OCI-LY1 (cell line): Measurements from ENCODE around the gene SPATA7.

Experiments used
- H2AFZ ChIP-seq: fragments of 200-600 bp; sonication (generic), shearing (Covaris generic); 2 replicates; pipeline ENCODE4 v1.6.0; 2014; ENCODE audit warnings: antibody characterized with exemption, mild to moderate bottlenecking, low read length
- H3F3A ChIP-seq: fragments of 200-600 bp; sonication (generic), shearing (Covaris generic); 2 replicates; pipeline ENCODE4 v1.6.0; 2014; ENCODE audit warnings: mild to moderate bottlenecking, antibody characterized with exemption, low read length, moderate library complexity; ENCODE audit not compliant: insufficient read depth
- H3K27ac ChIP-seq: fragments of 200-600 bp; sonication (generic); 2 replicates; pipeline ENCODE4 v1.5.1; 2014; ENCODE audit warnings: low read length, mixed run types, mild to moderate bottlenecking, low read depth; ENCODE audit not compliant: poor library complexity, severe bottlenecking
- H3K27me3 ChIP-seq: fragments of 200-600 bp; sonication (generic); 2 replicates; pipeline ENCODE4 v1.6.0; 2014; ENCODE audit warnings: antibody characterized with exemption, mild to moderate bottlenecking, low read length, moderate library complexity; ENCODE audit not compliant: insufficient read depth
- H3K36me3 ChIP-seq: fragments of 200-600 bp; sonication (generic); 2 replicates; pipeline ENCODE4 v1.6.1; 2014; ENCODE audit warnings: mild to moderate bottlenecking, antibody characterized with exemption, low read length, moderate library complexity, mixed read lengths; ENCODE audit not compliant: insufficient read depth
- H3K4me1 ChIP-seq: fragments of 200-600 bp; sonication (generic); 2 replicates; pipeline ENCODE4 v1.5.1; 2014; ENCODE audit warnings: mild to moderate bottlenecking, low read length, moderate library complexity; ENCODE audit not compliant: insufficient read depth, severe bottlenecking
- H3K4me2 ChIP-seq: fragments of 200-600 bp; sonication (generic), shearing (Covaris generic); 2 replicates; pipeline ENCODE4 v1.6.1; 2014; ENCODE audit warnings: low read length
- H3K4me3 ChIP-seq: fragments of 200-600 bp; sonication (generic); 2 replicates; pipeline ENCODE4 v1.5.1; 2014; ENCODE audit warnings: low read length, low read depth, mild to moderate bottlenecking, mixed read lengths; ENCODE audit not compliant: poor library complexity, severe bottlenecking
- H3K79me2 ChIP-seq: fragments of 200-600 bp; shearing (Covaris generic); 2 replicates; pipeline ENCODE4 v1.6.1; 2016; ENCODE audit warnings: mixed run types, low read length, mixed read lengths; ENCODE audit not compliant: insufficient read depth
- H3K9ac ChIP-seq: fragments of 200-600 bp; sonication (generic), shearing (Covaris generic); 2 replicates; pipeline ENCODE4 v1.6.1; 2014; ENCODE audit warnings: mild to moderate bottlenecking, low read length, mixed read lengths
- H3K9me2 ChIP-seq: fragments of 200-600 bp; sonication (generic), shearing (Covaris generic); 2 replicates; pipeline ENCODE4 v1.6.1; 2014; ENCODE audit warnings: low read depth, mild to moderate bottlenecking, low read length, mixed read lengths
- H3K9me3 ChIP-seq: fragments of 200-600 bp; shearing (Covaris generic); 2 replicates; pipeline ENCODE4 v1.6.1; 2014; ENCODE audit warnings: low read length, mixed read lengths
- H4K20me1 ChIP-seq: fragments of 200-600 bp; sonication (generic), shearing (Covaris generic); 2 replicates; pipeline ENCODE4 v1.6.0; 2016; ENCODE audit warnings: mild to moderate bottlenecking, low read length; ENCODE audit not compliant: insufficient read depth
- CTCF ChIP-seq: fragments of 200-600 bp; sonication (generic), shearing (Covaris generic); IDR thresholded peaks from 2 replicates; pipeline ENCODE4 v1.5.1; 2017; ENCODE audit warnings: mild to moderate bottlenecking, antibody characterized with exemption, low read length, moderate library complexity, mixed read lengths
- EZH2 ChIP-seq: fragments of 200-600 bp; sonication (generic), shearing (Covaris generic); IDR thresholded peaks from 2 replicates; pipeline ENCODE4 v1.8.0; 2017; ENCODE audit warnings: borderline replicate concordance, mixed run types, mild to moderate bottlenecking, antibody characterized with exemption, low read length, moderate library complexity, mixed read lengths

Gene SPATA7

GRCh38 chr14:88479574-88479987, 94.1 kb downstream of the SPATA7 start:
- Histone ChIP-seq H3K9me2 (no peaks in the 10 kb centered on the region), H3K9ac (no peak overlapping the region), H3K27ac (no peak overlapping the region), H3K4me2 (no peak overlapping the region), H3K9me3 (no peaks in the 10 kb centered on the region), H2AFZ (no peak overlapping the region), H4K20me1 (no peaks in the 10 kb centered on the region), H3F3A (no peaks in the 10 kb centered on the region), H3K4me1 (no peaks in the 10 kb centered on the region), H3K36me3 (no peaks in the 10 kb centered on the region), H3K4me3 (no peak overlapping the region), H3K79me2 (no peaks in the 10 kb centered on the region), H3K27me3 (no peaks in the 10 kb centered on the region)
- TF ChIP-seq EZH2: no peak
- no peak for TF ChIP-seq CTCF

GRCh38 chr14:88481059-88481458, 95.6 kb downstream of the SPATA7 start:
- Histone ChIP-seq H3K27me3 (no peaks in the 10 kb centered on the region), H3K36me3 (no peaks in the 10 kb centered on the region), H3K9ac (no peak overlapping the region), H4K20me1 (no peaks in the 10 kb centered on the region), H2AFZ (no peak overlapping the region), H3K9me3 (no peaks in the 10 kb centered on the region), H3K4me1 (no peaks in the 10 kb centered on the region), H3K79me2 (no peaks in the 10 kb centered on the region), H3F3A (no peaks in the 10 kb centered on the region), H3K4me3 (no peak overlapping the region), H3K9me2 (no peaks in the 10 kb centered on the region), H3K4me2 (no peak overlapping the region), H3K27ac (no peak overlapping the region)
- TF ChIP-seq EZH2: no peak
- no peak for TF ChIP-seq CTCF

GRCh38 chr14:88481794-88482193, 96.3 kb downstream of the SPATA7 start:
- H3K4me3 ChIP-seq: no peak overlapping the region
- no peaks in the 10 kb centered on the region for H3F3A ChIP-seq
- no peak overlapping the region for H3K27ac ChIP-seq
- no peaks in the 10 kb centered on the region for H3K4me1 ChIP-seq
- H3K9me3 ChIP-seq: no peaks in the 10 kb centered on the region
- H3K27me3 ChIP-seq: no peaks in the 10 kb centered on the region
- H3K4me2 ChIP-seq: no peak overlapping the region
- H3K9me2 ChIP-seq: no peaks in the 10 kb centered on the region
- H3K79me2 ChIP-seq: no peaks in the 10 kb centered on the region
- TF ChIP-seq EZH2 (no peak), CTCF (no peak)
- H3K36me3 ChIP-seq: no peaks in the 10 kb centered on the region
- no peaks in the 10 kb centered on the region for H4K20me1 ChIP-seq
- H2AFZ ChIP-seq: no peak overlapping the region
- H3K9ac ChIP-seq: no peak overlapping the region
